Stimulated activated CD4-positive, alpha-beta T cell treated with anti-CD3 and anti-CD28 coated beads, TNF-alpha, amount 100 ng/mL, for 4 hours (primary cell): Measurements from ENCODE around the gene KRTAP4-12.
"Not testable (repeated sequence)": the region's sequence is repeated elsewhere in the genome, so short reads cannot be mapped to it uniquely, and the experiment has no call there.

Source experiments
- DNase-seq, 3 experiments: peaks; one replicate each; pipeline ENCODE4 v3.0.0-alpha.2; 2020; ENCODE audit warnings: low read depth in 3 of 3

KRTAP4-12 gene

GRCh38 chr17:41126412-41126811 lies 2.4 kb upstream of the KRTAP4-12 start:
- no peak for DNase-seq

GRCh38 chr17:41125064-41125463 lies 1.1 kb upstream of the KRTAP4-12 start:
- no peak for DNase-seq

- DNase-seq: not testable (repeated sequence)
Measured at GRCh38 chr17:41123292-41123990, 541 bp downstream of the KRTAP4-12 start.

- DNase-seq: no peak
Measured at GRCh38 chr17:41121742-41122141, 2.2 kb downstream of the KRTAP4-12 start.

- not testable (repeated sequence) for DNase-seq
Measured at GRCh38 chr17:41119696-41120690, 4.0 kb downstream of the KRTAP4-12 start.

GRCh38 chr17:41118721-41119120 lies 5.3 kb downstream of the KRTAP4-12 start:
- no peak for DNase-seq

GRCh38 chr17:41117846-41118386 lies 6.1 kb downstream of the KRTAP4-12 start, which contains the start of gene KRTAP4-11:
KRTAP4-11 (minus strand) TSS chr17:41118373; CDS start chr17:41118315, 58 bp downstream.
- not testable (repeated sequence) for DNase-seq

GRCh38 chr17:41116297-41116696 lies 7.7 kb downstream of the KRTAP4-12 start:
- DNase-seq: no peak

GRCh38 chr17:41111151-41111885 lies 12.7 kb downstream of the KRTAP4-12 start:
- no peak for DNase-seq

- not testable (repeated sequence) for DNase-seq
Measured at GRCh38 chr17:41108728-41109386, 15.1 kb downstream of the KRTAP4-12 start.

GRCh38 chr17:41107941-41108450 lies 16.0 kb downstream of the KRTAP4-12 start:
- DNase-seq: no peak

- DNase-seq: not testable (repeated sequence)
Measured at GRCh38 chr17:41105347-41105746, 18.6 kb downstream of the KRTAP4-12 start, which contains the start of gene KRTAP4-9. KRTAP4-9 (plus strand) TSS chr17:41105389; CDS start chr17:41105389, 0 bp downstream.

GRCh38 chr17:41104386-41105038 lies 19.5 kb downstream of the KRTAP4-12 start:
- DNase-seq: not testable (repeated sequence)

GRCh38 chr17:41103896-41104295 lies 20.1 kb downstream of the KRTAP4-12 start:
- no peak for DNase-seq

GRCh38 chr17:41101586-41102259 lies 22.3 kb downstream of the KRTAP4-12 start, which contains the start of gene KRTAP4-16:
KRTAP4-16 (minus strand) TSS chr17:41102209; CDS start chr17:41102209, 0 bp downstream.
- no peak for DNase-seq

- not testable (repeated sequence) for DNase-seq
Measured at GRCh38 chr17:41099682-41100480, 24.1 kb downstream of the KRTAP4-12 start.

GRCh38 chr17:41098481-41098880 lies 25.5 kb downstream of the KRTAP4-12 start:
- no peak for DNase-seq

- no peak for DNase-seq
Measured at GRCh38 chr17:41098042-41098441, 25.9 kb downstream of the KRTAP4-12 start, which contains the start of gene KRTAP4-8. KRTAP4-8 (minus strand) TSS chr17:41098142; CDS start chr17:41098084, 58 bp downstream.
